Fibroblast of villous mesenchyme (primary cell): ENCODE results near the gene GRIA2. TPM values are rescaled to one million over a fixed set of nuclear protein-coding genes. Genes with fewer than 3 reads are reported as not detected.

Experiments
- DNase-seq: peaks from one replicate; pipeline ENCODE4 v3.0.0-alpha.2; 2010; ENCODE audit warnings: low read depth
- H3K4me3 ChIP-seq: 2 replicates; pipeline ENCODE4 v1.5.1; 2011; ENCODE audit warnings: low read depth, mild to moderate bottlenecking, low read length
- total RNA-seq: library from RNA; depleted of rRNA; stranded (reverse); fragments of >200 nt; gene quantifications from 2 replicates; pipeline ENCODE4 v1.2.3, GENCODE V29; 2012
- TF ChIP-seq, protein P1 (sequence below): IDR thresholded peaks from 2 replicates; pipeline ENCODE4 v1.5.1; 2012; ENCODE audit warnings: low read depth, mild to moderate bottlenecking, low read length; ENCODE audit not compliant: insufficient read depth

Gene GRIA2
- total RNA-seq, 1 donor = not detected

DNA sequence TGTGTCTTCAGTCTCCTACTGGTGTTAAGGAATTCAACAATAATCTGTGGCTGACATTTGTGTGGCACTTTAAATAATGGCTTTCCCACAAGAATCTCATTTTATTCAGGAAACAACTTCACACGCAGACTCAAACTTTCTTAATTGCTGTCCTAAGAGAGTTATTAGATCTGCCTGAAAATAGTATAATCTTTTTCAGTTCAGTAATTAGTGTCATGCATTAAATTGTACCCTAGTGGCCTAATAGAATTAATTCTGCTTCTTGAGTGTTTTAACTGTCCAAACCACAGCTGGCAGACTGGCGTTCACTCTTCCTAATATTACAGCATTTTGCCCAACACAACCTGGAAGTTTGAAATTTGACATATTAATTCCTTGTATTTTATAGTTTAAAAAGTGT, 107.1 kb downstream of the GRIA2 start:
- TF ChIP-seq, protein P1, sequence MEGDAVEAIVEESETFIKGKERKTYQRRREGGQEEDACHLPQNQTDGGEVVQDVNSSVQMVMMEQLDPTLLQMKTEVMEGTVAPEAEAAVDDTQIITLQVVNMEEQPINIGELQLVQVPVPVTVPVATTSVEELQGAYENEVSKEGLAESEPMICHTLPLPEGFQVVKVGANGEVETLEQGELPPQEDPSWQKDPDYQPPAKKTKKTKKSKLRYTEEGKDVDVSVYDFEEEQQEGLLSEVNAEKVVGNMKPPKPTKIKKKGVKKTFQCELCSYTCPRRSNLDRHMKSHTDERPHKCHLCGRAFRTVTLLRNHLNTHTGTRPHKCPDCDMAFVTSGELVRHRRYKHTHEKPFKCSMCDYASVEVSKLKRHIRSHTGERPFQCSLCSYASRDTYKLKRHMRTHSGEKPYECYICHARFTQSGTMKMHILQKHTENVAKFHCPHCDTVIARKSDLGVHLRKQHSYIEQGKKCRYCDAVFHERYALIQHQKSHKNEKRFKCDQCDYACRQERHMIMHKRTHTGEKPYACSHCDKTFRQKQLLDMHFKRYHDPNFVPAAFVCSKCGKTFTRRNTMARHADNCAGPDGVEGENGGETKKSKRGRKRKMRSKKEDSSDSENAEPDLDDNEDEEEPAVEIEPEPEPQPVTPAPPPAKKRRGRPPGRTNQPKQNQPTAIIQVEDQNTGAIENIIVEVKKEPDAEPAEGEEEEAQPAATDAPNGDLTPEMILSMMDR = no peak
- no peak overlapping the region for H3K4me3 ChIP-seq
- DNase-seq = no peak

DNA sequence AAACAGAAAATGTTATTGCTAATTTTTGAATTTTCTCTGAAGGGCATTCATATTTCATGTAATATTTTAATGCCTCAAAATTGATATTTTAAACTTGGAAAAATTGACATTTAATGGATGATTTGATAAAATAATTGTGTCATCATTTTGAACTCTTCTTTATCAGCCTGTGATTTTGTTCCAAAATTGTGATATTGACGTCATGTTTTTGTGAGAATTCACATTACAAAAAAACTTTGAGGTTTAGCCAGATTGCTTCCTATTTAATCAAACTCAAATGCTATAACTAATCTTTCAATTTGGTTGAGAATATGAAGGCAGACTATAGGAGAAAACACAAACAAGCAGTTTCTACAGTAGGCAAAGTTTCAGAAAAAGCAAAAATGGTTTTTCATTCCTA, 137.4 kb downstream of the GRIA2 start:
- no peak for DNase-seq
- no peak overlapping the region for H3K4me3 ChIP-seq
- TF ChIP-seq, protein P1 = no peak

DNA sequence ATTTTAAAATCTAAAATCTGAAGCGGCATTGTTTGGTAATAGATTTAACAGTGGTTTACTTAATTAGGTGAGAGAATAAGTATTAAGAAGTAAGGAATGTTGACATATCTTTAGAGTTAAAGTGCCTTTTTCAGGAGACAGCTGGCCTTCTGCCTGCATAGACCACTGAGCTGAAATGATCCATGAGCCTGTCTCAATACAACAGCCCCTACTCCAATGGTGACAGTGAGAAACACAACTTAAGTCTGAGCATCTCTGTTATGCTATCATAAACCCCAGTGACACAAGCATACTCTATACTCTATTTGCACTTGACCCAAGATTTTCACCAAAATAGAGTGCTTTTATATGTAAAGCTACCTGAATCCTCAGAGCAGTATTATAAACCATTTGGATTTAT, 137.9 kb downstream of the GRIA2 start:
- DNase-seq = no peak
- H3K4me3 ChIP-seq = no peak overlapping the region
- TF ChIP-seq, protein P1 = no peak

DNA sequence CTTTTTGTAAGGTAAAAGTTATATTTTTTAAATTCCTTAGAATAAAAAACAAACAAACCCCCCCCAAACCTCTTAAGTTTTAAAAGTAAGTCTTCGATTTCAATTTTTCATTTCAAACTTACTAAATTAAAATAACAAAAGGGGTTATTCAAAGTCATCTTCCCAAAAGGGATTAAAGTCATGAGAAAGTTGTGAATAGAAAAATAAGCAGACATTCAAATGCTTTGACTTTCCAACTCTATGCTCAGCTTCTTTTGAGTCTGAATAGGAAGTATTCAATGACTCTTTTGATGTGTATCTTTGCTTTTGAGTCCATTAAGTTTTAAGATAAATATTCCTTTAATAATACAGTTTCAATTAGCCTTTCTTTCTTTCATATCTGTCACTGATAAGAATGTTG, 138.3 kb downstream of the GRIA2 start:
- TF ChIP-seq, protein P1 = no peak
- no peak for DNase-seq
- H3K4me3 ChIP-seq = no peak overlapping the region

DNA sequence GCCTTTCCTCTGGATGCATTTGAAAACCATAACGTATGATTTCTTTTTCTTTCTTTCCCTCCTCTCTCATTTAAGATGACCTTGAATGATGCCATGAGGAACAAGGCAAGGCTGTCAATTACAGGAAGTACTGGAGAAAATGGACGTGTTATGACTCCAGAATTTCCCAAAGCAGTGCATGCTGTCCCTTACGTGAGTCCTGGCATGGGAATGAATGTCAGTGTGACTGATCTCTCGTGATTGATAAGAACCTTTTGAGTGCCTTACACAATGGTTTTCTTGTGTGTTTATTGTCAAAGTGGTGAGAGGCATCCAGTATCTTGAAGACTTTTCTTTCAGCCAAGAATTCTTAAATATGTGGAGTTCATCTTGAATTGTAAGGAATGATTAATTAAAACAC, 142.8 kb downstream of the GRIA2 start:
- DNase-seq = no peak
- no peak overlapping the region for H3K4me3 ChIP-seq
- TF ChIP-seq, protein P1 = no peak

DNA sequence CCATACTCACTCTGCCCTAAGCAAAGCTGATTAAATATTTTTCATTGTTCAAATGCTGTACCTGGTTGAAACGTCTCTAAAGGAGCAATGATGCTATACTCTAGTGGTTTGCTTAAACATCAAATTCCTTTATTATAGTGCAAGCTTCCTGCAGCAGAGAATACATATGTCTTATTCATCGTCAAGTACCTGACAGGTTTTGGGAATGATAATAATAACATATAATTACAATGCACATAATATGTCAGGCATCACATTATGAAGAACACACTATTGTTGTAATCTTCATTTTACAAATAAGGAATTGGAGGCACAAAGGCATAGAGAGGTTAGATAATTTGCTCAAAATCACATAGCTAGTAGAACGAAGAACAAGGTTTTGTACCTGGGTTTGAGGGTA, 151.6 kb downstream of the GRIA2 start:
- no peak for DNase-seq
- no peak overlapping the region for H3K4me3 ChIP-seq
- TF ChIP-seq, protein P1 = no peak

DNA sequence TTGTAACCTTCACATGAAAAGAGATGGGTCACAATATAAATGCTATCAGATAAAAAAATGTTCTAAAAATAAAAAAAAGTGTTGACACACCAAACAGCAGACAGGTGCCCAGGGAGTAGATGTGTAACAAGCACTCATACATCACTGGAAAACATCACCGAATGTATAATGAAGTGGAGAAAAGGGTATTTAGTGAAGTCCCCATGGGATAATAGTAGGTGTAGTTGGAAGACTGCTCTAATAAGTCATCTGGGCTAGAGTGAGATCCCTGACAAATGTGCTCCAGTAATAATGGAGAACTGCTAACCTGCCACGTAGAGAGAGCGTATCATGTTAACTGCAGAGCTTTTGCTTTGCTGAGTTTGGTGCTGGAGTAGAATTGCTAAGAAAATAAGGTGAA, 152.0 kb downstream of the GRIA2 start:
- DNase-seq = no peak
- H3K4me3 ChIP-seq = no peak overlapping the region
- TF ChIP-seq, protein P1 = no peak
